UCSD-AML1 (cell line): ENCODE data around the gene NUP98.

Source experiments
- DNase-seq: peaks from one replicate; lab custom pipeline; 2025; ENCODE audit not compliant: unreplicated experiment; lab: John Stamatoyannopoulos, UW

The NUP98 gene

DNA sequence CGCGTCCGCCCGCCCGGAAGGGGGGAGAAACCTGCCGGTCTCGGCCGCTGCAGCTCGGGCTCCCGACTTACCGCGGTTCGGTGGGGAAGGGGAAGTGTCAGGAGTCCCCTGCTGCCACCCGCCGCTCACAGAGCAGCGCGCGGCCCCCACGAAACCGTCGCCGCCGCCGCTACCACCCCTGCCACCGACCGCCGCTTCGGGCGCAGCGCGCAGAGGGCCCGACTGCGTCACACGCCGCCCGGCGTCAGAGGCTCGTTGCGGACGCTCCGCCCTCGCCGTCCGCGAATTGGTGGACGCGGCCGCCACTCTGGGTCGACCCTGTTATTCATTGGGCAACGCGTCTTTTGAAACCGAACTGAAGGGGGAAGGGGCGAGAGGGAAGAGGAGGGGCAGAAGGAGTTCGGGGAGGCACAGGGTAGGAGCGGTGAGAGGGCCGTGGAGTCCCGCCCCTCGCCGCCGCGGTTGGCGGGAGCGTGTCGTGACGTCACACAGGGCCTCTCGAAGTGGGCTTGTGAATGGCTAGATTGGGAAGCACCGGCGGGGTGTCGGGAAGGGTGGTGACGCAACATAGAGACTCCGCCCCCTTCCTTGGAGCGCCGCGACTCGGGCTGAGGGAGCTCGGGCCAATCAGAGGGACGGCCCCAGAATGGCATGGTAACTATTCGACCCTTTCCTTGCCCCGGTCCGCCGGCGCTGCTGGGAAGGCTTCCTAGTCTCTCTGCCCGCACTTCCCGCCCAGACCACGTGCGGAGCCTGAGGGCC, at the start of gene NUP98:
Gene NUP98, minus strand, starts transcription at position 226 of the 762 bp plus-strand sequence. CDS start 15,437 bp downstream, outside the sequence.
- DNase-seq: peak; percentile 100

DNA sequence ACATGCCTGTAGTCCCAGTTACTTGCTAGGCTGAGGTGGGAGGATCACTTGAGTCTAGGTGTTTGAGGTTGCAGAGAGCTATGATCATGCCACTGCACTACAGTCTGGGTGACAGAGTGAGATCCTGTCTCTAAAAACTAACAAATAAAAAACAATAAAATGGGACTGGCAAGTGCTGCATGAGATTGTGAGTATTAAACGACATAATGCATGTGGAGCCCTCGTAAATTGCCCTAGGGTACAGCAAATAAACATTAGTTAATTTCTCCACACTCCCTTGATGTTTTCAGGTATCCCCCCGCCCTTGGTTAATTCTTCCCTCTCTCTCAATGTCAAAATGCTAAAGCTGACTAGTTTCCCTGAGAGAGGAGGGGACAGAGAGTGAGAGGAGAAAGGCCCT, 48.3 kb upstream of the NUP98 start:
- DNase-seq: no peak

DNA sequence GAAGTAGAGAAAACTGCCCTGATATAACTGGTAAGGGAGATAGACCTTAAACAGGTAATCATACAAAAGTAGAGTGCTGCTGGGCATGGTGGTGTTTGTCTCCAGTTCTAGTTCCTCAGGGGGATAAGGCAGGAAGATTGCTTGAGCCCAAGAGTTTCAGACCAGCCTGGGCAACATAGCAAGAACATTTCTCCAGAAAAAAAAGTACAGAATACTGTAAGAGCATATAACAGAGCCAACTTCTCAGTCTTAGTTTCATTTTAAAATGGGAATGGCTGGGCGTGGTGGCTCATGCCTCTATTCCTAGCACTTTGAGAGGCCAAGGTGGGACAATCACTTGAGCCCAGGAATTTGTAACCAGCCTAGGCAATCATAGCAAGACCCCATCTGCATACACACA, 47.9 kb upstream of the NUP98 start:
- DNase-seq: no peak

DNA sequence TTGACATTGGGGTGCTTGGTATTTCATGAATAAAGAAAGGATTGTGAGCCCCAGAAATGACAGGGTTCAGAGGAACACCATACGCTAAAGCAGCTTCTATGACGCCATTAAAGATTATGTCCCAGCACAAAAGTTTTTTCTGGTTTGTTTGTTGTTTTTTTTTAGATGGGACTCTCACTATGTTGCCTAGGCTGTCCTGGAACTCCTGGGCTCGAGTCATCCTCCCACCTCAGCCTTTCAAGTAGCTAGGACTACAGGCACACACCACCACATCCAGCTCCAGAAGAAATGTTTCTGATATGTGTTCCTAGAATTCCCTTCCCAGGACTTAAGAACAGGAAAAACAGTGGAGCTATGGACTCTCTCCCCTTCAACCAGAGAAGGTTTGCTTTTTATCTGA, 46.0 kb upstream of the NUP98 start:
- DNase-seq: no peak

DNA sequence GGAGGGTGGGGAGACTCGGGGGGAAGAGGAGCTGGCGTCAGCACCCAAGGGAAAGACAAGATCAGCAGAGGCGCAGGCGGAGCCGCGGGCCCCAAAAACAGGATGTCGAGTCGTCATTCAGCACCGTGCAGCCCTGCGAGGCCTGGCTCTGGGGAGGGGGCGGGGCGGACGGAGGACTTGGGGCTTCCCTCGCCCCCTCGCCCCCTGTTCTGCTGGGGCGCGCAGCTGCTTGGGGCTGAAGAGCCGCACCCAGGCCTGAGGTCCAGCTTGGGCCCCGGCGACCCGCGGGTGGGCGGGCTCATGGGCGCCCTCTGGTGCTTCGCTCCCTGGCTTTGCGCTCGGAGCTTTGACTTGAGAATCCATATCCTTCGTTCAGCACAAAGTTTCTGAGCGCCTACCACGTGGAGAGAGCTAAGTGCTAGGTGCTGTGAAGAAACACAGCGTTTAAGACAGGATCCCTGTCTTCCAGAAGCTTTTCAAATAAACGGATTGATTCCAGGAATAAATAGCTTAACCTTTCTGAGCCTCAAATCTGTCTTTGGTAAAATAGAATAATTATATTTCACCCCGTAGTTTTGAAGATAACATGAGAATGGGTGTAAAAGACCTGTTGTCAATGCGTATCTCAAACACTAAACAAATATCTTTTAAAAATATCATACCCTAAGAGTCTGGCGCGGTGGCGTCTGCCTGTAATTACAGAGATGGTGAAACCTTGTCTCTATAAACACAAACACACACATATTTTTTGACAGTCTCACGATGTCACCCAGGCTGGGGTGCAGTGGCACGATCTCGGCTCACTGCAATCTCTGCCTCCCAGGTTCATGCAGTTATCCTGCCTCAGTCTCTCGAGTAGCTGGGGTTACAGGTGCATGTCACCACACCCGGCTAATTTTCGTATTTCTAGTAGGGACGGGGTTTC, 44.3 kb upstream of the NUP98 start:
- DNase-seq: peak; percentile 90

DNA sequence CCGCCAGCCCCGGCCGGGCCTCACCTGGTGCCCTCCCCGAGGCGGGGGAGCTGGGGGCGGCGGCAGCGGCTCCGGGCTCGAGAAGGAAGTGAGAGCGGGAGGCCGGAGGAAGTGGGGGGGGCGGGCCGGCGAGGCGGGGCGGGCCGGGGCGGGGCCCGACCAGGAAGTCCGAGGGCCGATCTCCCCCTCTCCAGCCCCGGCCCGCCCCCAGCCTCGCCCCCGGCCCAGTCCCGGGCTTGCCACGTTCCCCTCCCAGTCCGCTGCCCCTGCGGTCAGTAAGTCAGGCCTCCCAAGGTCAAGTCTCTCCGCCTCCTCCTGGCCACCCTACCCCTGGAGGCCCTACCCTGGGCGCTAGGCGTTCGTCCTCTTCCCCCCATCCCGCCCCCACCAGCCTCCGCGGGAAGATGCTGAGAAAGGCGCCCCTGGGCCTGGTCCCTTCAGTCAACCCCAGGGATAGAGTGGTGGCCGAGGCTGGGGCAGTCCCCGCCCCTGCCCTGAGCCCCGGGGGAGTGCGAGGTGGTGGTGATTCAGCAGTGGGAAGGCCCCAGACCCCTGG, 43.6 kb upstream of the NUP98 start, which contains the start of gene RHOG:
Gene RHOG, minus strand, starts transcription at position 90 of the 556 bp plus-strand sequence. CDS start 12,821 bp downstream, outside the sequence.
- peak; percentile 90 for DNase-seq

DNA sequence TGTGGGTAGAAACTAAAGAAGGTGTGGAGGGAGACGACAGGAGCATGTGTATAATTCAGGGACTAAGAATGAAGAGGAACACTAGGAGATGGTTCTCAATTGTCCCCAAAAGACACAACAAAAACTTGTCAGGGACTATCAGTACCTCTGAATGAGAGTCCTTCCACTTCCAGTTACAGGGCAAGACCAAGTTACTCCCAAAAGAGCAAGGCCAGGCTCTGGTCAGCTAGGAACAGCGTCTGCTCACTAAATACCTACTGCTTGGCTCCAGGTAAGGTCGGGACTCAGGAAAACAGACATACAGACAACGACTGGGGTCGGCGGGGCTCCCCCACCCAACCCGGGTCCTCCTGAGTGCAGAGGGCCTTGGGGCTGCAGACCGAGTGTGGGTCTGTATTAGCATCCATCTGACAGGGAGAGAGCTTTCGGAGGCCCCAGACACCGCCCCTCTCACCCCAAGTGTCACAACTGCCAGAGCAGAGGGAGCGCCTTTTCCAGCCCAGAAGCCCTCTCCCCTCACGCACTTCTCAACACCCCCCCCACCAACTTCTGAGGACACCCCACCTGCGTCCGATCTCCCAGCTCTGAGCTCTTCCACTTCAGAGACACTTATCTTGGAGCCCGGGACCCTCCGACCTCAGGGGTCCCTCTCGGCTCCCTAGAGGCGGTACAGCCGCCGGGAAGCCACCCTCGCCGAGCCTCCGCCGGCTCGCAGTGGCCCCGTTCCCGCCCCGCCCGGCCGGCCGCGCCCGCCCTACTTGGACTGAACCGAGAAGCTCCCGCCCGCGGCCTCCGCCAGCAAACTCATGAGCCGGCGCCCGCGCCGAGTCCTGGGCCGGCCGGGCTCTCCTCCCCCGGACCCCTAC, 42.9 kb upstream of the NUP98 start:
- no peak for DNase-seq

DNA sequence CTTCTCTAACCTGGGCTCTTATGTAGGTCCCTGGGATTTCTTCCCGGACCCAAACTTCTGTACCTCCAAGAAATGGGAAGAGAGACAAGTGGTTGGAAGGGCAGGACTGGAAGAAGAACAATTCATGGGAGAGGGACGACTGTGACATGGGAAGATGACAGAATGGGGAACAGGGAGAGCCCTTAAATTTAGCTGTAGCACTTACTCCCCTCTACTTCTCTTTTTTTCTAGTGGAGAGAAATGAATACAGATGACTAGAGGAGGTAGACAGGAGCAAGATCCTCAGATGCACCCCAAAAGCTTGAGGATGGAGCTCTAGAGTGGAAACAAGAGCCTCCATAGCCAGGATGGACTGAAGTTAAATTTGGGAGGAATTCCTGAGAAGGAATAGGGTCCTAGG, 41.1 kb upstream of the NUP98 start:
- no peak for DNase-seq

DNA sequence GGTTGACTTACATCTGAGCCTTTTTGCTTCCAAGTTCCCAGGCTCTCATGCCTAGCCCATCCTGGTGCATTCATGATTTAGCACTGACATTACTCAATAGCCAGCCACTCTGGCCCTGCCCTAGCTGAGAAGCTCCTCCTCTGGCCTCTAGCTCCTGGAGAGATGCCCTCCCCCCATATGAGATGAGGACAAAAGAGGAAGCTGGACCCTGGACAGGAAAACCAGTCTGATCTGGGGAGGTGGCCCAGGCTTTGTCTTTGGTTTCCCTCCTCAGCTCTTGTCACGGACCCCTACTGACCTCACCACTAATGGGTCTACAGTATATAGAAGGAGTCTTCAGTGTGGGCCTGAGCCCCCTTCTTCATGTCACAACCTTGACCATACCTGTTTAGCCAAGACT, 40.4 kb upstream of the NUP98 start:
- peak; percentile 80 for DNase-seq

DNA sequence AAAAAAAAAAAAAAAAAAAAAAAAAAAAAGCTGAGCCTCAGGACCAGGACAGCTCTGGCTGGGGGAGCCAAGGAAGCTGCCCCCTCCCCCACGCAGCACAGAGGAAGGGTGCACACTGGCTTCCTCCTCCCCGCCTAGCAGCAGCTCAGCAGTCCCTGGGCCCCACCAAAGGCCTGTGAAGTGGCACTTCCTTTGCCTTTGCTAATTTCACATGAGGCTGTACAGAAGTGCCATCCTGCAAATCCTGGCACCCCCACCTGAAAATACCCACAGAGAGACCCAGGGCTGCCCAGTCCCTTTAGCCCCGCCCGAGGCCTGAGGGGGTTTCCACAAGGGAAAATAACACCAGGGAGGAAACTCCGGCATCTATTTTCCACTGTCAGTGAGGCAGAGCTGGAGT, 39.5 kb upstream of the NUP98 start:
- DNase-seq: peak; percentile 70

DNA sequence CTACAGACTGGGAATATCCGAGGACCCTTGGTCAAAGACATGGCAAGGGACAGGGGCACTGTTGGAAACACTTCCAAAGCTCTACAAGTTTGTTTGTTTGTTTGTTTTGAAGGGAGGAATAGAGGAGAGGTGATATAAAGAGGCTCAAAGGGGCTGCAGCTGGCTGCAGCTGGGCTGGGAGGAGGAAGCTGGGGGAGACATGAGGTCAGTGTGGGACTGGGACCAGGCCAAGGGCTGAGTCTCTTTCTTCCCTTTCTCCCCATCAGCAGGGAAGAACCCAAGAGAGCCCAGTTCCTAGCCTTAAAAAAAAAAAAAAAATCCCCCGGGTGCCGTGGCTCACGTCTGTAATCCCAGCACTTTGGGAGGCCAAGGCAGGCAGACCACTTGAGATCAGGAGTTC, 38.4 kb upstream of the NUP98 start:
- no peak for DNase-seq

DNA sequence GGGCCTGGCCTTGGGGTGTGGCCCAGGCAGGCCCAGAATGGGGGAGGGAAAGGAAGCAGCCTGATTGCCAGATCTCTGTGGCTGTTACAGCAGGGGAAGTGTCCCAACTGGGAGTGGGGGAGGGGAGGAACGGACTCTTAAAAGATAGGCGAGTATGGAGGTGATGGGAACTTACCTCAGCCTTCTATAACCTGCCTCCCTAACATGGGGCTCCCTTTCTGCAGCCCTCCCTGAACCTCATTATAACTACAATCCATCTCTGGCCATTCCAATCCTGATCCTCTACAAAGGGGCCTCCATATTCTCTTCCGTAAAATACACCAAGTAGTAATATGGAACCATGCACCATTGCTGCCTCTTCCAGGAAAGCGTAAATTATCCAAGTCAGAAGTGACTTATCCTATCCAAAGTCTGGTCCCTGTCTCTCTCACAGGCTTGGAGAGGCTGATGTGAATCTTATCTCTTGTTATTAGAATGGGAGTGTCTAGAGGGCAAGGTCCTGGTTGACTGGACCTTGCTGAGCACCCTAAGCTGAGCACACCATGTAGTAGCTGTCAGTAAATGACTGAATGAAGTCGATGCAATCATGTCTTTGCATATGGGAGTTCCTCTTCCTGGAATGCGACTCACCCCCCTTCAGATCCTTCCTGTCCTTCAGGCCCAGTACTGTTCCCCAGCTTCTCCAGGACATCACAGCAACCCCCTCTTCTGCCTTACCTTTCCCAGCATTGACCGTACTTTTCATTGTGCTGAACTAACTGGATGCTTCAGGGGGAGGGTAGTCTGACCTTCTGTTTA, 37.5 kb upstream of the NUP98 start:
- peak; percentile 81 for DNase-seq

DNA sequence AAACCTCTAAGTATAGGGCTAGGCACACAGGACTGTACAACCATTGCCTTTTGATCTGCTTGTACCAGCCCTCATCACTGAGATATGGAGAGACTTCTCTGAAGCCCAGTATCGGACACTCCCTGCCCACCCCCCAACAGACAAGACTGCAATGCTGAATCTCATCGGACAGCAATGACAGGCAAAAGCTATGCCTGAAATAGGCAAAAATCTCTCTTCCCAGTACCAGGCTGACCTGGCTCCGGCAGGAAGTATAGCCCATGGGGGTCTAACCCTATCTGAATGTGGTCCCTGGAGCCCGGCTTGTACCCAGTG, 37.0 kb upstream of the NUP98 start:
- no peak for DNase-seq

DNA sequence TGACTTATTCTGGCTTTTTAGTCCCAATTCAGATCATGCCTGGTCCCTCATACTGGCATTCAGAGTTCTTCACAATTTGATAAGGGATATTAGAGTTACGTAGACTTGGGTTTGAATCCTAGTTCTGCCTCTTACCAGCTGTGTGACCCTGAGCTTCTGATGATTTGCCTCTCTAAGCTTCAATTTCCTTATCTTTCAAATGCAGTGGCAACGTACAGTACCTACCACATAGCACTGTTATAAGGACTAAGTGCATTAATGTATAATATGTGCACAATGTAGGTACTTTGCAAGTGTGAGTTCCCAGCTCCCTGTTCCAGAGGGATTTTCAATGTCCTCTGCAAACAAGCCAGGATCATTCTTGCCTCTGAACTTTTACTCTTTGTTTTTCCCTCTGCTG, 36.1 kb upstream of the NUP98 start:
- DNase-seq: no peak

DNA sequence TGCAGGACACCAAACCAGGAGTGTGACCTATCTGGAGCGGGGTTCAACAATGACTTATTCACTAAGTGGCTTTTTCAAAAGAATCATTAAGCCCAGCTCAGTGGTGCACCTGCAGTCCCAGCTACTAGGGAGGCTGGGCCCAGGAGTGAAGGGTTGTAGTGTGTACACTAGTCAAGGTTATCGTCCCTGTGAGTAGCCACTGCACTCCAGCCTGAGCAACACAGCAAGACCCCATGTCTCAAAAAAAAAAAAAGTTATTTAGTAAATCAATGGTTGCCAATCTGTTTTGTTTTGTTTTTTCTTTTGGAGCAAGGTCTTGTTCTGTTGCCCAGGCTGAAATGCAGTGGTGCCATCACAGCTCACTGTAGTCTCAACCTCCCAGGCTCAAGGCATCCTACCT, 35.5 kb upstream of the NUP98 start:
- no peak for DNase-seq

DNA sequence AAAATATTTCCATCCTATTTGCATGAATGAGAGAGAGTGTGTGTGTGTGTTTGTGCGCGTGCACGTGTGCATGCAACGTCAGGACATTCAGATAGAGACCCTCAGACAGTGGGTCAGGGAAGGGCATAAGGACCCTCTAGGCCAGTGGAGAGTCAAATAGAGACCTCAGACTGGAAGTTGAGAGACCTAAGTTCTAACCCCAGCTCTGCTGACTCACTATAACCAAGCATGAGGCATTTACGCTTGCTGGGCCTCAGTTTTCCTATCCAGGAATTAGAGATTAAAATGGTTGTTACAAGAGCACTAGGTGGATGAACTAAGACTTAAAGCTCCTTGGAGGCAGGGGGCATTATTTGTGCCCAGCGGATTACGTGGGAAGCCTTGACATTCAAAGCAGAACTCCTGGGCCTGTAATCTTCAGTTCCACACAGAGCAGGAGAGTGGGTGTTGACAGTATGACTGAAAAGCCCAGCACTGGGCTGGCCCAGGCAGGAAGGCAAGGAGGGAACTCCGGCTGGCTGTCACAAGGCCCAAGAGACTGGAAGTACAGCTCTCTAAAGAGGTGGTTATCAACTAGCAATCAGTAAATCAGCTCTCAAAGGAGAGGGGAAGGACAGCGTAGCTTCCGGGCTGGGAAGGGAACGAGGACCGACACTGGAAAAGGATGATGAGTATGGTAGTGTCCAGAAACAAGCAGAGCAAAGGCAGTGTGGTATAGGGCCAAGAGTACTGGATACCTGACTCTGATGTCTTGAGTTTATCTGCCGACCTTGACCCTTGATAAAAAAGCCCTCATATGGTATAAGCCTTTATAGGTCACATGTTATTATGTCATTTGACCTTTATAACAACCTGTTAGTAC, 34.3 kb upstream of the NUP98 start:
- DNase-seq: peak; percentile 57

DNA sequence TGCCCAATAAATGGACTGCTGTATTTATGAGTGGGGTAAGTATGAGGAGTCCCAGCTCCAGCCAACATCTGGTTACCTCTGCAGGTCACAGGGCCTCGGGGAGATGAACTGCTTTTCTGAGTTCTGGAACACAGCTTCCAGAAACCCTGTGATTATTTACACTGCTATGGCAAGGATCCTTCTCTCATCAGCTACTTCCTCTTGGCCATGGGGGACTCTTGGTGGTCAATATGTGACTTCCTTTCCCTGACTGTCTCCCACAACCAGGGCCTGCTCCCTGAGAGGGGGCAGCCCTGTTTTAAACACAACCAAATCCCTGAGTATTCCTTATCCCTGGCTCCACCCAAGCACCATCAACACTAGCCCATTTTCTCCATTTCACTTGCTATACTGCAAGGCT, 33.4 kb upstream of the NUP98 start:
- DNase-seq: no peak

DNA sequence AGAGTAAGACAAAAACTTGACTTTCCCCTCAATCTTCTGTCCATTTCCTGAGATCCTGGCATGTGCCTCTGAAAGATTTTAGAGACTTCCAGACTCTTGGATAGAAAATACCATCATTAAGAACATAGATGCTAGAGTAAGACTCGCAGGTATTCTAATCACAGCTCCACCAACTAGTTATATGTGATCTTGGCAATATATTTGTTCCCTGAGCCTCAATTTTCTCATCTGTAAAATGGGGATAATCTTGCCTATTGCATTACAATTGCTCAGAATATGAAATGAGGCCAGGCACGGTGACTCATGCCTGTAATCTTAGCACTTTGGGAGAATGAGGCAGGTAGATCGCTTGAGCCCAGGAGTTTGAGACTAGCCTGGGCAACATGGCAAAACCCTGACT, 32.7 kb upstream of the NUP98 start:
- no peak for DNase-seq
